HEK293 (cell line): ENCODE measurements around the gene LEF1.

Experiments
- GLIS2 ChIP-seq: fragments of 450-650 bp; formaldehyde crosslinking; IDR thresholded peaks from 2 replicates; pipeline ENCODE4 v1.5.1; 2016; ENCODE audit warnings: missing biosample characterization, missing genetic modification characterization
- HOXC10 ChIP-seq: sonication (generic); formaldehyde crosslinking; IDR thresholded peaks from 2 replicates; pipeline ENCODE4 v1.8.1; 2023; ENCODE audit warnings: mild to moderate bottlenecking, missing genetic modification reagents
- INSM2 ChIP-seq: fragments of 450-650 bp; formaldehyde crosslinking; IDR thresholded peaks from 2 replicates; pipeline ENCODE4 v1.5.1; 2016; ENCODE audit warnings: missing biosample characterization, missing genetic modification characterization
- OSR2 ChIP-seq: fragments of 450-650 bp; formaldehyde crosslinking; IDR thresholded peaks from 2 replicates; pipeline ENCODE4 v1.5.1; 2016; ENCODE audit warnings: missing biosample characterization, missing genetic modification characterization
- OVOL3 ChIP-seq: fragments of 450-650 bp; formaldehyde crosslinking; IDR thresholded peaks from 2 replicates; pipeline ENCODE4 v1.5.1; 2016; ENCODE audit warnings: missing biosample characterization, missing genetic modification characterization
- PRDM1 ChIP-seq: fragments of 450-650 bp; formaldehyde crosslinking; IDR thresholded peaks from 2 replicates; pipeline ENCODE4; 2016; ENCODE audit warnings: missing biosample characterization, missing genetic modification characterization
- PRDM2 ChIP-seq: fragments of 450-650 bp; formaldehyde crosslinking; IDR thresholded peaks from 2 replicates; pipeline ENCODE4 v1.5.1; 2016; ENCODE audit warnings: missing biosample characterization, missing genetic modification characterization, borderline replicate concordance
- PRDM6 ChIP-seq: fragments of 450-650 bp; formaldehyde crosslinking; IDR thresholded peaks from 2 replicates; pipeline ENCODE4 v1.5.1; 2017; ENCODE audit warnings: missing biosample characterization, missing genetic modification characterization
- SP3 ChIP-seq: fragments of 450-650 bp; formaldehyde crosslinking; IDR thresholded peaks from 2 replicates; pipeline ENCODE4 v1.5.1; 2016; ENCODE audit warnings: missing biosample characterization, missing genetic modification characterization
- ZBTB49 ChIP-seq: fragments of 450-650 bp; formaldehyde crosslinking; IDR thresholded peaks from 2 replicates; pipeline ENCODE4 v1.5.1; 2016; ENCODE audit warnings: missing biosample characterization, missing genetic modification characterization, low read depth
- ZNF112 ChIP-seq: fragments of 450-650 bp; formaldehyde crosslinking; IDR thresholded peaks from 2 replicates; pipeline ENCODE4 v1.5.0; 2017; ENCODE audit warnings: missing biosample characterization, missing genetic modification characterization
- ZNF19 ChIP-seq: fragments of 450-650 bp; formaldehyde crosslinking; IDR thresholded peaks from 2 replicates; pipeline ENCODE4; 2016; ENCODE audit warnings: missing biosample characterization, missing genetic modification characterization, low read depth
- ZNF211 ChIP-seq: fragments of 450-650 bp; formaldehyde crosslinking; IDR thresholded peaks from 2 replicates; pipeline ENCODE4 v1.5.1; 2016; ENCODE audit warnings: low read depth, missing biosample characterization, missing genetic modification characterization
- ZNF26 ChIP-seq: fragments of 450-650 bp; formaldehyde crosslinking; IDR thresholded peaks from 2 replicates; pipeline ENCODE4 v1.5.1; 2016; ENCODE audit warnings: missing biosample characterization, missing genetic modification characterization
- ZNF280C ChIP-seq: fragments of 450-650 bp; formaldehyde crosslinking; IDR thresholded peaks from 2 replicates; pipeline ENCODE4 v1.5.1; 2016; ENCODE audit warnings: missing biosample characterization, missing genetic modification characterization
- ZNF366 ChIP-seq: fragments of 450-650 bp; formaldehyde crosslinking; conservative IDR thresholded peaks from 2 replicates; pipeline ENCODE4 v1.5.1; 2016; ENCODE audit warnings: missing biosample characterization, missing genetic modification characterization
- ZNF404 ChIP-seq: fragments of 450-650 bp; formaldehyde crosslinking; IDR thresholded peaks from 2 replicates; pipeline ENCODE4 v1.5.1; 2017; ENCODE audit warnings: missing biosample characterization, missing genetic modification characterization
- ZNF449 ChIP-seq: fragments of 450-650 bp; formaldehyde crosslinking; IDR thresholded peaks from 2 replicates; pipeline ENCODE4 v1.5.1; 2017; ENCODE audit warnings: missing biosample characterization, mild to moderate bottlenecking, missing genetic modification characterization, moderate library complexity
- ZNF596 ChIP-seq: fragments of 450-650 bp; IDR thresholded peaks from 2 replicates; pipeline ENCODE4 v1.5.0; 2018; ENCODE audit warnings: missing biosample characterization, mild to moderate bottlenecking, missing genetic modification characterization, moderate library complexity
- ZNF654 ChIP-seq: fragments of 450-650 bp; formaldehyde crosslinking; IDR thresholded peaks from 2 replicates; pipeline ENCODE4 v1.5.1; 2016; ENCODE audit warnings: low read depth, missing biosample characterization, missing genetic modification characterization
- ZSCAN16 ChIP-seq: fragments of 450-650 bp; formaldehyde crosslinking; IDR thresholded peaks from 2 replicates; pipeline ENCODE4 v1.5.1; 2016; ENCODE audit warnings: missing biosample characterization, missing genetic modification characterization
- ZSCAN30 ChIP-seq: fragments of 450-650 bp; IDR thresholded peaks from 2 replicates; pipeline ENCODE4 v1.5.1; 2018; ENCODE audit warnings: missing biosample characterization, mild to moderate bottlenecking, missing genetic modification characterization, moderate library complexity

Gene LEF1

GRCh38 chr4:108135549-108136209 lies 33.1 kb downstream of the LEF1 start (continued):
- TF ChIP-seq OVOL3 (tag by site-specific recombination) (no peak), ZNF366 (tag by site-specific recombination) (peak; percentile 78), ZSCAN30 (tag by site-specific recombination) (0 out of 2 replicates have a peak, but pooled peaks have one; percentile 61), PRDM6 (tag by site-specific recombination) (peak; percentile 44; the same call in 1 of the 2 replicates), ZNF654 (tag by site-specific recombination) (no peak), PRDM2 (tag by site-specific recombination) (no peak), ZSCAN16 (no peak), ZNF280C (no peak), OSR2 (tag by site-specific recombination) (peak; percentile 52), INSM2 (no peak), SP3 (no peak), ZNF404 (tag by site-specific recombination) (no peak), ZNF596 (tag by site-specific recombination) (0 out of 2 replicates have a peak, but pooled peaks have one; percentile 5), ZNF449 (tag by site-specific recombination) (no peak), ZNF211 (no peak), HOXC10 (CRISPR knock-in tag) (no peak), ZNF19 (tag by site-specific recombination) (no peak), ZBTB49 (tag by site-specific recombination) (no peak), ZNF26 (tag by site-specific recombination) (no peak), PRDM1 (tag by site-specific recombination) (peak; percentile 63), ZNF112 (no peak), GLIS2 (tag by site-specific recombination) (no peak)
